ENCODE data around the gene NUDT3.
"Not testable (repeated sequence)": the region's sequence is repeated elsewhere in the genome, so short reads cannot be mapped to it uniquely, and the experiment has no call there.

NUDT3 gene

GRCh38 chr6:34275128-34275804, 117.2 kb downstream of the NUDT3 start:
- Mint-ChIP-seq H3K36me3 (ENCODE audit: low read depth) (peaks cover 15% of the 10 kb centered on the region), H3K9me3 (no peaks in the 10 kb centered on the region), H3K4me1 (ENCODE audit: low read depth) (peaks cover 9% of the 10 kb centered on the region), H3K27ac (peak overlapping the region; percentile 13), H3K27me3 (no peaks in the 10 kb centered on the region), H3K4me3 (no peak overlapping the region)
- no peak for DNase-seq

- no peak overlapping the region for H3K4me3 Mint-ChIP-seq
- no peak overlapping the region for H3K27ac Mint-ChIP-seq
- peaks cover 4% of the 10 kb centered on the region for H3K36me3 Mint-ChIP-seq (ENCODE audit: low read depth)
- DNase-seq: no peak
- no peaks in the 10 kb centered on the region for H3K9me3 Mint-ChIP-seq
- no peaks in the 10 kb centered on the region for H3K27me3 Mint-ChIP-seq
- peaks cover 11% of the 10 kb centered on the region for H3K4me1 Mint-ChIP-seq (ENCODE audit: low read depth)
Measured at GRCh38 chr6:34274129-34274528, 118.3 kb downstream of the NUDT3 start.

GRCh38 chr6:34273242-34273805, 119.1 kb downstream of the NUDT3 start:
- Mint-ChIP-seq H3K4me1 (ENCODE audit: low read depth) (peaks cover 11% of the 10 kb centered on the region), H3K4me3 (no peak overlapping the region), H3K27me3 (no peaks in the 10 kb centered on the region), H3K27ac (no peak overlapping the region), H3K9me3 (no peaks in the 10 kb centered on the region), H3K36me3 (ENCODE audit: low read depth) (no peaks in the 10 kb centered on the region)
- DNase-seq: no peak

- Mint-ChIP-seq H3K27me3 (no peaks in the 10 kb centered on the region), H3K27ac (peak overlapping the region; percentile 55), H3K9me3 (no peaks in the 10 kb centered on the region), H3K4me3 (no peak overlapping the region), H3K36me3 (ENCODE audit: low read depth) (no peaks in the 10 kb centered on the region), H3K4me1 (ENCODE audit: low read depth) (peaks cover 11% of the 10 kb centered on the region)
- no peak for DNase-seq
Measured at GRCh38 chr6:34272013-34272926, 120.2 kb downstream of the NUDT3 start.

- peak overlapping the region; percentile 24 for H3K27ac Mint-ChIP-seq
- H3K27me3 Mint-ChIP-seq; DNase-seq; H3K4me1 Mint-ChIP-seq (ENCODE audit: low read depth); H3K9me3 Mint-ChIP-seq; H3K36me3 Mint-ChIP-seq (ENCODE audit: low read depth); H3K4me3 Mint-ChIP-seq: not testable (repeated sequence)
Measured at GRCh38 chr6:34269658-34270341, 122.7 kb downstream of the NUDT3 start.

- not testable (repeated sequence) for H3K9me3 Mint-ChIP-seq; H3K36me3 Mint-ChIP-seq (ENCODE audit: low read depth); H3K27ac Mint-ChIP-seq; DNase-seq; H3K4me1 Mint-ChIP-seq (ENCODE audit: low read depth); H3K27me3 Mint-ChIP-seq; H3K4me3 Mint-ChIP-seq
Measured at GRCh38 chr6:34269132-34269531, 123.3 kb downstream of the NUDT3 start.

GRCh38 chr6:34267746-34268145, 124.7 kb downstream of the NUDT3 start:
- no peak overlapping the region for H3K4me3 Mint-ChIP-seq
- DNase-seq: no peak
- no peak overlapping the region for H3K27ac Mint-ChIP-seq
- no peaks in the 10 kb centered on the region for H3K36me3 Mint-ChIP-seq (ENCODE audit: low read depth)
- no peaks in the 10 kb centered on the region for H3K9me3 Mint-ChIP-seq
- no peaks in the 10 kb centered on the region for H3K27me3 Mint-ChIP-seq
- peaks cover 3% of the 10 kb centered on the region for H3K4me1 Mint-ChIP-seq (ENCODE audit: low read depth)

GRCh38 chr6:34263484-34263883, 129.0 kb downstream of the NUDT3 start:
- H3K4me3 Mint-ChIP-seq; H3K4me1 Mint-ChIP-seq (ENCODE audit: low read depth); H3K27ac Mint-ChIP-seq; H3K27me3 Mint-ChIP-seq; H3K36me3 Mint-ChIP-seq (ENCODE audit: low read depth); H3K9me3 Mint-ChIP-seq; DNase-seq: not testable (repeated sequence)

- Mint-ChIP-seq H3K4me3 (no peak overlapping the region), H3K9me3 (peaks cover 2% of the 10 kb centered on the region), H3K27me3 (no peaks in the 10 kb centered on the region), H3K27ac (no peak overlapping the region), H3K36me3 (ENCODE audit: low read depth) (no peaks in the 10 kb centered on the region), H3K4me1 (ENCODE audit: low read depth) (no peaks in the 10 kb centered on the region)
- DNase-seq: no peak
Measured at GRCh38 chr6:34260576-34261267, 131.7 kb downstream of the NUDT3 start.

GRCh38 chr6:34259529-34260069, 132.9 kb downstream of the NUDT3 start:
- H3K4me3 Mint-ChIP-seq: no peak overlapping the region
- H3K27me3 Mint-ChIP-seq: no peaks in the 10 kb centered on the region
- no peak overlapping the region for H3K27ac Mint-ChIP-seq
- peaks cover 2% of the 10 kb centered on the region for H3K9me3 Mint-ChIP-seq
- H3K36me3 Mint-ChIP-seq (ENCODE audit: low read depth): no peaks in the 10 kb centered on the region
- DNase-seq: no peak
- no peaks in the 10 kb centered on the region for H3K4me1 Mint-ChIP-seq (ENCODE audit: low read depth)

GRCh38 chr6:34252395-34252794, 140.1 kb downstream of the NUDT3 start:
- not testable (repeated sequence) for H3K27ac Mint-ChIP-seq; H3K27me3 Mint-ChIP-seq; DNase-seq; H3K36me3 Mint-ChIP-seq (ENCODE audit: low read depth); H3K4me3 Mint-ChIP-seq; H3K9me3 Mint-ChIP-seq
- peaks cover 19% of the 10 kb centered on the region for H3K4me1 Mint-ChIP-seq (ENCODE audit: low read depth)

- peaks cover 30% of the 10 kb centered on the region for H3K36me3 Mint-ChIP-seq (ENCODE audit: low read depth)
- no peaks in the 10 kb centered on the region for H3K27me3 Mint-ChIP-seq
- H3K4me1 Mint-ChIP-seq (ENCODE audit: low read depth): peaks cover 46% of the 10 kb centered on the region
- no peak for DNase-seq
- H3K4me3 Mint-ChIP-seq: peak overlapping the region; percentile 90
- peak overlapping the region; percentile 95 for H3K27ac Mint-ChIP-seq
- no peaks in the 10 kb centered on the region for H3K9me3 Mint-ChIP-seq
Measured at GRCh38 chr6:34249469-34250261, 142.8 kb downstream of the NUDT3 start.

GRCh38 chr6:34248727-34249468, 143.6 kb downstream of the NUDT3 start, which contains the start of gene SMIM29:
Gene SMIM29, minus strand, starts transcription at chr6:34249006. Its CDS starts 1,215 bp downstream, at chr6:34247791.
- peak within 1 kb of the TSS; percentile 95 for H3K27ac Mint-ChIP-seq

More at GRCh38 chr6:34248727-34249468, 143.6 kb downstream of the NUDT3 start, which contains the start of gene SMIM29:
- H3K4me1 Mint-ChIP-seq (ENCODE audit: low read depth): peaks cover 54% of the 10 kb centered on the region
- DNase-seq: peak; percentile 100
- H3K9me3 Mint-ChIP-seq: no peaks in the 10 kb centered on the region
- peak within 1 kb of the TSS; percentile 90 for H3K4me3 Mint-ChIP-seq
- H3K36me3 Mint-ChIP-seq (ENCODE audit: low read depth): peaks cover 38% of the 10 kb centered on the region
- no peaks in the 10 kb centered on the region for H3K27me3 Mint-ChIP-seq
